ENCODE results near the gene NCLN. TPM values are rescaled to one million over a fixed set of nuclear protein-coding genes. Genes with fewer than 3 reads are reported as not detected.
"Not testable (repeated sequence)": the region's sequence is repeated elsewhere in the genome, so short reads cannot be mapped to it uniquely, and the experiment has no call there.

Gene NCLN
- total RNA-seq, 1 donor from 2014 or later: 57.0 TPM

DNA sequence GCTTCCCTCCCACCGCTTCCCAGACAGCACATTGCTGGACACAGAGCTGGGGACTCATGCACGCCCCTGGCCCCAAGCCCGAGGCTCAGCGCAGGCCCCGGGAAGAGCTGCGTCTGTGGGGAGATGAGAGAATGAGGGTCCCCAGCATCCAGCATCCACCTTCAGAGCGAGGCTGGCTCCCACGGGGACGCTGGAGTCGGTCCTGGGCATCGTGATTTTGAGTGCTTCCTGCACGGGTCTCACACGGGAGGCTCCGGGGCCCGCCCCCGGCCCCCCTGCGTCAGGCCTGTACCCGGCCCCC, 4.7 kb downstream of the NCLN start:
- Histone ChIP-seq H3K4me3 (ENCODE audit: low read depth, low read length) (no peak overlapping the region), H3K27me3 (ENCODE audit: control insufficient read depth, insufficient read depth, low read length) (no peaks in the 10 kb centered on the region), H3K36me3 (ENCODE audit: control insufficient read depth, insufficient read depth, low read length) (no peaks in the 10 kb centered on the region)
- TF ChIP-seq, protein P1, sequence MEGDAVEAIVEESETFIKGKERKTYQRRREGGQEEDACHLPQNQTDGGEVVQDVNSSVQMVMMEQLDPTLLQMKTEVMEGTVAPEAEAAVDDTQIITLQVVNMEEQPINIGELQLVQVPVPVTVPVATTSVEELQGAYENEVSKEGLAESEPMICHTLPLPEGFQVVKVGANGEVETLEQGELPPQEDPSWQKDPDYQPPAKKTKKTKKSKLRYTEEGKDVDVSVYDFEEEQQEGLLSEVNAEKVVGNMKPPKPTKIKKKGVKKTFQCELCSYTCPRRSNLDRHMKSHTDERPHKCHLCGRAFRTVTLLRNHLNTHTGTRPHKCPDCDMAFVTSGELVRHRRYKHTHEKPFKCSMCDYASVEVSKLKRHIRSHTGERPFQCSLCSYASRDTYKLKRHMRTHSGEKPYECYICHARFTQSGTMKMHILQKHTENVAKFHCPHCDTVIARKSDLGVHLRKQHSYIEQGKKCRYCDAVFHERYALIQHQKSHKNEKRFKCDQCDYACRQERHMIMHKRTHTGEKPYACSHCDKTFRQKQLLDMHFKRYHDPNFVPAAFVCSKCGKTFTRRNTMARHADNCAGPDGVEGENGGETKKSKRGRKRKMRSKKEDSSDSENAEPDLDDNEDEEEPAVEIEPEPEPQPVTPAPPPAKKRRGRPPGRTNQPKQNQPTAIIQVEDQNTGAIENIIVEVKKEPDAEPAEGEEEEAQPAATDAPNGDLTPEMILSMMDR (IDR thresholded peaks at IDR 0.05; ENCODE audit: insufficient read depth, low read length, poor library complexity, severe bottlenecking): no peak
- DNase-seq (ENCODE audit: low read depth): no peak

DNA sequence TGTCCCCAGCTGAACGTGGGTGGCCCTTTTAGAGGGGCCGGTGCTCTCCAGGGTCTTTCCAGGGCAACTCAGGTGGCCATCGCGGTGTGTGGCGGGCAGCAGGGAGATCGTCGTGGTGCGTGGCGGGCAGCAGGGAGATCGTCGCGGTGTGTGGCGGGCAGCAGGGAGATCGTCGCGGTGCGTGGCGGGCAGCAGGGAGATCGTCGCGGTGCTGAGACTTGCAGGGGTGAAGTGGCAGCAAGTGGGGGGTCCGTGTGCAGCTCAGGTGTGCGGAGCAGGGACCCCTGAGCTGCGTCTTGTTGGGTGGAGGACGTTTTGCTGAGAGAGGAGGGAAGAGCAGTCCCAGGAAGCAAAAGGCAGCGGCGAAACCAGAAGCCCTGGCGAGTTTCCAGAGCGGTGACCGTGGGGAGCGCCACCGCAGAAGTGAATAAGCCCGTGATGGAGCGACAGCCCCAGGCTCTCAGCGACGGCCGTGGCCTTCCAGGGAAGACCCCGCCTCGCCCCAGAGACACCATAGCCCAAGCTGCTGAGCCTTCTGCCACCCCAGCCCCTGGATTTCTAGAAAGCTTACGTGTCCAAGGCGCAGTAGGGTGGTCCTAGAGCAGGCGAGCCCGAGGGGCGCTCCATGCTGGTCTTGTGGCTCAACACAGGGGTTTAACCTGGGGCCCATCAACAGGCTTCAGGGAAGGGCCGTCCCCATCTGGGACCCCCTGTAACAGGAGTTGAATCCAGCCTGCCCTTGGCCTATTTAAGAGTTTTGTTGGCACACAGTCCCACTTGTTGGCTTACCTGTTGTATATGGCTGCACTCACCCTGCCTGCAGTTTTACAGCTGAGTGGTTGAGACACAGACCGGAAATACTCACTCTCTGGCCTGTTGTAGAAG, 5.4 kb downstream of the NCLN start:
- H3K36me3 ChIP-seq (ENCODE audit: control insufficient read depth, insufficient read depth, low read length): no peaks in the 10 kb centered on the region
- TF ChIP-seq, protein P1 (IDR thresholded peaks at IDR 0.05; ENCODE audit: insufficient read depth, low read length, poor library complexity, severe bottlenecking): no peak
- DNase-seq (ENCODE audit: low read depth): no peak
- no peaks in the 10 kb centered on the region for H3K27me3 ChIP-seq (ENCODE audit: control insufficient read depth, insufficient read depth, low read length)
- H3K4me3 ChIP-seq (ENCODE audit: low read depth, low read length): no peak overlapping the region

DNA sequence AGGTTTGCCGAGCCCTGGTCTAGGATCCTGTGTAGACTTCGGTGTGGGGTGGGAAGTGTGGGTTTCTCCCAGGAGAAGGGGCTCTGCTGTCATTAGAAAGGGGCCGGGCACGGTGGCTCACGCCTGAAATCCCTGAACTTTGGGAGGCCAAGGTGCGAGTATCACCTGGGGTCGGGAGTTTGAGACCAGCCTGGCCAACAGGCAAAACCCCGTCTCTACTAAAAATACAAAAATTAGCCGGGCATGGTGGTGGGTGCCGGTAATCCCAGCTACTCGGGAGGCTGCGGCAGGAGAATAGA, 6.0 kb downstream of the NCLN start:
- DNase-seq (ENCODE audit: low read depth); H3K36me3 ChIP-seq (ENCODE audit: control insufficient read depth, insufficient read depth, low read length); H3K27me3 ChIP-seq (ENCODE audit: control insufficient read depth, insufficient read depth, low read length); H3K4me3 ChIP-seq (ENCODE audit: low read depth, low read length): not testable (repeated sequence)

DNA sequence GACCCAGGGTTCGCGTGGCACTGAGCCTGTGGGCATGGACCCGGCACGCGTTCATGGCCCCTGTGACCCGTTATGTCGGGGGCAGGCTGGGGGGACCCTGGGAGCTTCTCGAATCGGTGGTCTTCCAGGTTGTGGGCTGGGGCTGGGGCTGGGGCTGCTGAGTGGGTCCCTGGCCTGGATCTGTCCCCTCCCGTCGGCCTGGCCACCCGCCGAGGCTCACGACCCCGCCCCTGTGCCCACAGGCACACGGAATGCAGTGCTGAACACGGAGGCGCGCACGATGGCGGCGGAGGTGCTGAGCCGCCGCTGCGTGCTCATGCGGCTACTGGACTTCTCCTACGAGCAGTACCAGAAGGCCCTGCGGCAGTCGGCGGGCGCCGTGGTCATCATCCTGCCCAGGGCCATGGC, 6.5 kb downstream of the NCLN start:
- H3K36me3 ChIP-seq (ENCODE audit: control insufficient read depth, insufficient read depth, low read length): no peaks in the 10 kb centered on the region
- no peak overlapping the region for H3K4me3 ChIP-seq (ENCODE audit: low read depth, low read length)
- no peak for DNase-seq (ENCODE audit: low read depth)
- TF ChIP-seq, protein P1 (IDR thresholded peaks at IDR 0.05; ENCODE audit: insufficient read depth, low read length, poor library complexity, severe bottlenecking): no peak
- no peaks in the 10 kb centered on the region for H3K27me3 ChIP-seq (ENCODE audit: control insufficient read depth, insufficient read depth, low read length)

DNA sequence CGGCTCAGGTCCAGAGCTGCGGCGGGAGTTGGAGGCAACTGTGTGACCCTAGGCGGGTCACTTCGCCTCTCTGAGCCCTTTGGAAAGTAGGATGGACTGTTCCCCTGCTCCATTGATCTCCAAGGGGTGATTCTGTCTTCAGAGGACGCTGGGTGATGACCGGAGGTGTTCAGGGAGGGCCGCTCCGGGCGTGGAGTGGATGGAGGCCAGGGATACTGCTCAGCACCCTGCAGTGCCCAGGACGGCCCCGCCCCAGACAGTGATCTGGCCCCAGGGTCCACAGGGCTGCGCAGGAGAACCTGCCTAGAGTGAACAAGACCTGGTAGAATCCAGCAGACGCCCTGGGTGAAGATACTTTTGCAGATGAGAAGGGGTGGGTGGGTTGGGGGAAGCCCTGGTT, 7.0 kb downstream of the NCLN start:
- H3K36me3 ChIP-seq (ENCODE audit: control insufficient read depth, insufficient read depth, low read length): no peaks in the 10 kb centered on the region
- TF ChIP-seq, protein P1 (IDR thresholded peaks at IDR 0.05; ENCODE audit: insufficient read depth, low read length, poor library complexity, severe bottlenecking): no peak
- no peak overlapping the region for H3K4me3 ChIP-seq (ENCODE audit: low read depth, low read length)
- no peaks in the 10 kb centered on the region for H3K27me3 ChIP-seq (ENCODE audit: control insufficient read depth, insufficient read depth, low read length)
- no peak for DNase-seq (ENCODE audit: low read depth)

DNA sequence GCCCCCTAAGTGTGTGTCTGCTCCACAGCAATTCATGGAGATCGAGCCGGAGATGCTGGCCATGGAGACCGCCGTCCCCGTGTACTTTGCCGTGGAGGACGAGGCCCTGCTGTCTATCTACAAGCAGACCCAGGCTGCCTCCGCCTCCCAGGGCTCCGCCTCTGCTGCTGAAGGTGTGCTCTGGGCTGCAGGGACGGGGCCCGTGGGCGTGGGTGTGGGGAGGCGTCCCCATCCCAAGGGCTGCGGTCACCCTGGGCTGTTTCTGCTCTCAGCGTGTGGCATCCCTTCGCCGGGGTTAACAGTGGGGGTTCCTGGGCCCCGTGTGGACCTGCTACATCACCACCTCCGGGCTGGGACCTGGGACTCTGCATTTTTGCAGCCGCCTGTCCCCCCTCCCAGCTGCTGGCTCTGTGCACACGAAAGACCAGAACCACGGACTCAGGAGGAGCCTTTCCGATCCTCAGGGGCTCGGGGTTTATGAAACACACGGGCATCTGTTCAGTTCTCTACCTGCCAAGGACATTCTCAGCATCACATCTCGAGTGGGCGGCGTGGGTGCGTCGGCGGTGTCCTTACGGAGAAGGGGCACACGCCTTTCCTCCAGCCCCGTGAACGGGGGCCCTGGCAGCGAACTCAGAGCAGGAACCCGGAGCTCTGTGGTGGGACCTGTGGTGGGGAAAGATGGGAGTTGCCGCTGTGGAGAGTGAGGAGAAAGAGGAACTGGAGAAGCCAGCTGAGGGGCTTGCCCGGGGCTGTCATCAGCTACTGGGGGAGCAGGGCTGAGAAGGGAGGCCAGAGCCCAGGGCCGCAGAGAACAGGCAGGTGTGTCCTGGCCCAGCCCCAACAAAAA, 7.8 kb downstream of the NCLN start:
- no peaks in the 10 kb centered on the region for H3K36me3 ChIP-seq (ENCODE audit: control insufficient read depth, insufficient read depth, low read length)
- H3K4me3 ChIP-seq (ENCODE audit: low read depth, low read length): no peak overlapping the region
- H3K27me3 ChIP-seq (ENCODE audit: control insufficient read depth, insufficient read depth, low read length): no peaks in the 10 kb centered on the region
- no peak for DNase-seq (ENCODE audit: low read depth)
- TF ChIP-seq, protein P1 (IDR thresholded peaks at IDR 0.05; ENCODE audit: insufficient read depth, low read length, poor library complexity, severe bottlenecking): no peak

Measured in kidney epithelial cell (primary cell).